Right cardiac atrium (tissue), 5 donors: ENCODE results near the gene FTL. TPM values are rescaled to one million over a fixed set of nuclear protein-coding genes. Genes with fewer than 3 reads are reported as not detected.
"Not testable (repeated sequence)": the region's sequence is repeated elsewhere in the genome, so short reads cannot be mapped to it uniquely, and the experiment has no call there.

Source experiments
- ATAC-seq, 2 donors: fragments of 200-7000 bp; cut with Tn5 transposase; one replicate each; pipeline versions ENCODE4 v1.8.0 to v1.9.1; 2020; ENCODE audit warnings: moderate library complexity in 2 of 2, mild to moderate bottlenecking in 1 of 2
- DNase-seq, 3 donors: peaks; one replicate each; pipeline ENCODE4 v3.0.0-alpha.2; 2020
- H3K27ac ChIP-seq: one replicate; pipeline ENCODE4 v1.5.1; 2013; ENCODE audit warnings: mild to moderate bottlenecking, low read length, control low read depth, moderate library complexity
- H3K27me3 ChIP-seq: one replicate; pipeline ENCODE4 v1.6.1; 2013; ENCODE audit not compliant: control insufficient read depth, insufficient read depth
- H3K4me1 ChIP-seq: one replicate; pipeline ENCODE4 v1.6.1; 2013; ENCODE audit warnings: low read length; ENCODE audit not compliant: control insufficient read depth, insufficient read depth
- H3K4me3 ChIP-seq: one replicate; pipeline ENCODE4 v1.5.1; 2013; ENCODE audit warnings: low read length, control low read depth
- H3K9me3 ChIP-seq: one replicate; pipeline ENCODE4 v1.6.1; 2013; ENCODE audit warnings: low read length; ENCODE audit not compliant: control insufficient read depth
- WGBS: extraction: QIAGEN DNeasy Blood & Tissue Kit; methylation state at CpG from one replicate; pipeline ENCODE4 v1.1.7; 2013; 5-methylcytosine and 5-hydroxymethylcytosine counted together
- intact Hi-C, 4 donors: fragments of 100-400 bp; cut with DNase I; formaldehyde crosslinking; loops; one replicate each; pipeline versions ENCODE4 v1.11.0 to v1.14.0; 2022 to 2023
- long read RNA-seq, 4 donors: library from polyadenylated mRNA; unstranded; transcript quantifications; one replicate each; pipeline ENCODE4 v2.0.0, GENCODE V29; 2020 to 2021
- polyA plus RNA-seq: library from polyadenylated mRNA; stranded (reverse); fragments of 200-250 nt; gene quantifications from one replicate; pipeline ENCODE4 v1.2.3, GENCODE V29; 2013
- total RNA-seq, 4 donors: library from RNA; stranded (reverse); fragmentation: NEBNext Ultra II Directional; extraction: Animal tissue kit (Norgen Biotek cat#: 25700); gene quantifications; one replicate each; pipeline ENCODE4 v1.2.1, GENCODE V29; 2021
- donor health status: healthy with polysubstance abuse.
- donor health status: DM: no; HTN: yes; CAD: no.
- donor health status: DM: no; HTN: no; CAD: no.
- donor health status: DM: no; HTN: yes; CAD: no; lungs with severe emphysema.
- donor health status: DM: yes; HTN: yes; CAD: no.

The FTL gene
- 1,000 to 10,000 TPM; 1,459 to 1,840 (median 1,541) TPM for total RNA-seq
- 1,675 TPM for polyA plus RNA-seq
- long read RNA-seq, donor 1, transcript FTL-201 (4 exons, 878 nt): major isoform, 1,370 of 1,395 reads
- long read RNA-seq, donor 1, partial matches to known transcripts: 19 of 1,395 reads
- long read RNA-seq, donor 1, other reads (novel, unspliced or antisense): 6 of 1,395 reads
- long read RNA-seq, donor 2, transcript FTL-201 (4 exons, 878 nt): major isoform, 1,067 of 1,100 reads
- long read RNA-seq, donor 2, partial matches to known transcripts: 29 of 1,100 reads
- long read RNA-seq, donor 2, other reads (novel, unspliced or antisense): 4 of 1,100 reads
- long read RNA-seq, donor 3, transcript FTL-201 (4 exons, 878 nt): major isoform, 713 of 740 reads
- long read RNA-seq, donor 3, partial matches to known transcripts: 12 of 740 reads
- long read RNA-seq, donor 3, other reads (novel, unspliced or antisense): 15 of 740 reads
- long read RNA-seq, donor 4, transcript FTL-201 (4 exons, 878 nt): major isoform, 967 of 983 reads
- long read RNA-seq, donor 4, partial matches to known transcripts: 14 of 983 reads
- long read RNA-seq, donor 4, other reads (novel, unspliced or antisense): 2 of 983 reads

DNA sequence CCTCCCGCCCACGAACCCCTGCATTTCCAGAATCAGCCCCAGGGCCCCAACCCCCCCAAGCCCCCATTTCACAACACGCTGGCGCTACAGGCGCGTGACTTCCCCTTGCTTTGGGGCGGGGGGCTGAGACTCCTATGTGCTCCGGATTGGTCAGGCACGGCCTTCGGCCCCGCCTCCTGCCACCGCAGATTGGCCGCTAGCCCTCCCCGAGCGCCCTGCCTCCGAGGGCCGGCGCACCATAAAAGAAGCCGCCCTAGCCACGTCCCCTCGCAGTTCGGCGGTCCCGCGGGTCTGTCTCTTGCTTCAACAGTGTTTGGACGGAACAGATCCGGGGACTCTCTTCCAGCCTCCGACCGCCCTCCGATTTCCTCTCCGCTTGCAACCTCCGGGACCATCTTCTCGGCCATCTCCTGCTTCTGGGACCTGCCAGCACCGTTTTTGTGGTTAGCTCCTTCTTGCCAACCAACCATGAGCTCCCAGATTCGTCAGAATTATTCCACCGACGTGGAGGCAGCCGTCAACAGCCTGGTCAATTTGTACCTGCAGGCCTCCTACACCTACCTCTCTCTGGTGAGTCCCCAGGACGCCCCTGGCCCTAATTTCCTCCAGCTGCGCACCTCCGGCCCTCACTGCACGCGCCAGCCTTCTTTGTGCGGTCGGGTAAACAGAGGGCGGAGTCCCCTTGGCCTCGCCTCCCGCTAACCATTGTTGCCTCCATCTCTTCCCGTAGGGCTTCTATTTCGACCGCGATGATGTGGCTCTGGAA, at the start of gene FTL:
Gene FTL (plus strand): TSS at position 270 of the 766 bp plus-strand sequence. CDS start 199 bp downstream, at position 469.
- ATAC-seq (peak; percentile 87 to 90), DNase-seq (peak; percentile 98 to 99 (median 99))
- peak within 1 kb of the TSS; percentile 69 for H3K4me3 ChIP-seq
- under 1% methylated on average over 52 of the region's 52 CpGs for WGBS
- H3K9me3 ChIP-seq: no peaks in the 10 kb centered on the region
- intact Hi-C loops: loop anchor here in 2 of 4 donors (5.0 to 10.0 kb wide), 3 partner anchors 60 to 173 kb away; partner anchors contain the start of genes NUCB1 (in 1 of the 2) and PPP1R15A (in 1 of the 2)
- H3K4me1 ChIP-seq: peaks cover 11% of the 10 kb centered on the region
- H3K27me3 ChIP-seq: no peaks in the 10 kb centered on the region
- peak within 1 kb of the TSS; percentile 86 for H3K27ac ChIP-seq

DNA sequence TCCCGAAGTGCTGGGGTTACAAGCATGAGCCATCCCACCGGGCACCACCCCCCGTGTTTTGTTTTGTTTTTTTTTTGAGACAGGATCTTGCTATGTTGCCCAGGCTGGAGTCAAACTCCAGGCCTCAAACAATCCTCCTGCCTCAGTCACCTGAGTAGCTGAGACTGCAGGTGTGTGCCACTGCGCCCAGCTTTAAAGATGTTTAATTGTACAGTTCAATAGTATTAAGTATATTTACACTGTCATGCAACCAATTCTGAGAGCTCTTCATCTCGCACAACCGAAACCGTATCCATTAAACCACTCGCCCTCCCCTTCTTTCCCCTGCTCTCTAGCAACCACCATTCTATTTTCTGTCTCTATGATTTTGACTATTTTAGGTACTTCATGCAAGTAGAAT, 49.4 kb upstream of the FTL start:
- H3K27ac ChIP-seq: no peak overlapping the region
- no peak overlapping the region for H3K4me3 ChIP-seq
- 86% methylated on average over 8 of the region's 8 CpGs for WGBS
- no peaks in the 10 kb centered on the region for H3K27me3 ChIP-seq
- H3K9me3 ChIP-seq: no peaks in the 10 kb centered on the region
- H3K4me1 ChIP-seq: no peaks in the 10 kb centered on the region
- ATAC-seq (no peak), DNase-seq (peak in 1 of 3 donors; percentile 4)
- intact Hi-C loops: no loop called here

DNA sequence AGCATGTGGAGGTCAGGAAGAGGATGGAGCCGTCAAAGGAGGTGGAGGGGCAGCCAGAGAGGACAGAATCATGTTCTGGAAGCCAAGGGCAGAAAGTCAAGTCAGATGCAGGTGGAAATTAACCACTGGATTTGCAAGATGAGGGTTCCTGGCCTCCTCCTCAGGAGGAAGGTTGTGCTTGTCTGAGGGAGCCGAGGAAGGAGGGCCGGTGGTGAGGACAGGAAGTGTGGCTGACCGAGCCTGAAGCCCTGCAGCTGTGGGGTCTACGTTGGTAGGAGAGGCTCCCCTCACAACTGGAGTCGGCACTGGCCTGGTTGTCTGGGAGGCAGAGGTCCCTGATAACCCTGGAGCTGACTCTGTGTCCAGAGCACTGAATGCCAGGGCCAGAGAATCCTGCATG, 47.0 kb upstream of the FTL start:
- no peak for ATAC-seq
- peak in 1 of 3 donors; percentile 16 for DNase-seq
- H3K4me1 ChIP-seq: no peaks in the 10 kb centered on the region
- H3K4me3 ChIP-seq: no peak overlapping the region
- WGBS: 67% methylated on average over 6 of the region's 6 CpGs
- no peaks in the 10 kb centered on the region for H3K9me3 ChIP-seq
- no peak overlapping the region for H3K27ac ChIP-seq
- no peaks in the 10 kb centered on the region for H3K27me3 ChIP-seq
- intact Hi-C loops: no loop called here

DNA sequence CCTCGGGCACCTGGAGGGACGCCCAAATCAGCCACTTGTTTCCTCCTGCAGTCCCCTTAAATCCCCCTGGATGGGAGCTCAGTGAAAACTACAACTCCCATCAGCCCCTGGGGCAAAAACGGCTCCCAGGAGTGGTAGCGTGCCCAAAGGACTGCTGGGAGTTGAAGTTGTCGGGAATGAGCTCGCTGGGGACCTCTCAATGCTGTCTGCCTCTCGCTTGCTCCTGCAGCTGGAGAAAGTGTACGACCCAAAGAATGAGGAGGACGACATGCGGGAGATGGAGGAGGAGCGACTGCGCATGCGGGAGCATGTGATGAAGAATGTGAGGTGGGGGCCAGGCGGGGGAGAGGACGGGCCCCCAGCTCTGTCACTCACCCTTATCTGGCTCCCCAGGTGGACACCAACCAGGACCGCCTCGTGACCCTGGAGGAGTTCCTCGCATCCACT, 46.3 kb upstream of the FTL start:
- no peak for ATAC-seq

DNA sequence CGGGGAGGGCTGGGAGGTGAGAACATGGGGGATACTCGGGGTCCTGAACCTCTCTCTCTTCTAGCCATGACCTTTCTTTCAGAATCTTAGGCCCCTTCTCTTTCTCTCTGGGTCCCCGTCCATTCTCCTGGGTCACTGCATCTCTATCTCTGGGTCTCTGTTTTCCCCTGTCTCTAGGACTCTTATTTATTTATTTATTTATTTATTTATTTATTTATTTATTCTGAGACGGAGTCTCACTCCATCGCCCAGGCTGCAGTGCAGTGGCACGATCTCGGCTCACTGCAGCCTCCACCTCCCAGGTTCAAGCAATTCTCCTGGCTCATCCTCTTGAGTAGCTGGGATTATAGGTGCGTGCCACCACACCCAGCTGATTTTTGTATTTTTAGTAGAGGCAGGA, 45.8 kb upstream of the FTL start:
- intact Hi-C loops, H3K9me3 ChIP-seq, ATAC-seq, H3K27ac ChIP-seq, H3K4me3 ChIP-seq, H3K4me1 ChIP-seq, H3K27me3 ChIP-seq: not testable (repeated sequence)
- DNase-seq: peak in 1 of 3 donors; percentile 6
- WGBS: 92% methylated on average over 8 of the region's 8 CpGs

More for the DNA sequence above, 46.3 kb upstream of the FTL start:
- peak in 1 of 3 donors; percentile 46 for DNase-seq
- intact Hi-C loops: no loop called here
- 83% methylated on average over 18 of the region's 18 CpGs for WGBS
- Histone ChIP-seq H3K9me3 (no peaks in the 10 kb centered on the region), H3K27me3 (no peaks in the 10 kb centered on the region), H3K4me3 (no peak overlapping the region), H3K27ac (no peak overlapping the region), H3K4me1 (no peaks in the 10 kb centered on the region)

DNA sequence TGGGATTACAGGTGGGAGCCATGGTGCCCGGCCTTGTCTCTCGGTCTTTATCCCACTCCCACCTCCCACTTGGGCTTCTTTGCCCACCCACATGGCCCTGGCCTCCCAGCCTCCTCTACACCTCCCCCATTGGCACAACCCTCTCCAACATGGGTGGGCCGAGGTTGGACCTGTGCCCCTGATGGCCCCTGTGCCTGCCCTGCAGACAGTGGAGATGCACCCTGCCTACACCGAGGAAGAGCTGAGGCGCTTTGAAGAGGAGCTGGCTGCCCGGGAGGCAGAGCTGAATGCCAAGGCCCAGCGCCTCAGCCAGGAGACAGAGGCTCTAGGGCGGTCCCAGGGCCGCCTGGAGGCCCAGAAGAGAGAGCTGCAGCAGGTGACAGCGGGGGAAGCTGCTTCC, 44.2 kb upstream of the FTL start:
- DNase-seq: peak in 1 of 3 donors; percentile 46
- Histone ChIP-seq H3K27ac (no peak overlapping the region), H3K4me1 (no peaks in the 10 kb centered on the region), H3K4me3 (no peak overlapping the region), H3K27me3 (no peaks in the 10 kb centered on the region), H3K9me3 (no peaks in the 10 kb centered on the region)
- peak; percentile 2 to 10 for ATAC-seq
- intact Hi-C loops: no loop called here
- 88% methylated on average over 10 of the region's 10 CpGs for WGBS

DNA sequence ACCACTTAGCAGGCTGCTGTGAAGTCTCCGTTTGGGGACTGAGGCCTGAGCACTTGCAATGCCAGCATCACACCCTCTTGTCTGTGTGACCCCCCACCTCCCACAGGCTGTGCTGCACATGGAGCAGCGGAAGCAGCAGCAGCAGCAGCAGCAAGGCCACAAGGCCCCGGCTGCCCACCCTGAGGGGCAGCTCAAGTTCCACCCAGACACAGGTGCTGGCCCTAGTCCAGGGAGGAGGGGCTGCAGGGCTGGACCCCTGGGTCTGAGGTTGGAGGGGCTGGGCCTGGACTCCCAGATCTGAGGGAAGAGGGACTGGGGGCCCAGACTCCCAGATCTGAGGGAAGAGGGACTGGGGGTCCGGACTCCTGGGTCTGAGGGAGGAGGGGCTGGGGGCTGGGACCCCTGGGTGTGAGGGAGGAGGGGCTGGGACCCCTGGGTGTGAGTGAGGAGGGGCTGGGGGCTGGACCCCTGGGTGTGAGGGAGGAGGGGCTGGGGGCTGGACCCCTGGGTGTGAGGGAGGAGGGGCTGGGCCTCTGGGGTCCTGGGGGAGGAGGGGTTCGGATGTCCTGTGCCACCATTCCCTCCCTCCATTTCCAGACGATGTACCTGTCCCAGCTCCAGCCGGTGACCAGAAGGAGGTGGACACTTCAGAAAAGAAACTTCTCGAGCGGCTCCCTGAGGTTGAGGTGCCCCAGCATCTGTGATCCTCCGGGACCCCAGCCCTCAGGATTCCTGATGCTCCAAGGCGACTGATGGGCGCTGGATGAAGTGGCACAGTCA, 43.2 kb upstream of the FTL start:
- WGBS: 92% methylated on average over 12 of the region's 12 CpGs
- H3K4me3 ChIP-seq: no peak overlapping the region
- intact Hi-C loops: no loop called here
- H3K27ac ChIP-seq: no peak overlapping the region
- peaks cover 1% of the 10 kb centered on the region for H3K4me1 ChIP-seq
- no peaks in the 10 kb centered on the region for H3K9me3 ChIP-seq
- DNase-seq (peak in 1 of 3 donors; percentile 54), ATAC-seq (no peak)
- H3K27me3 ChIP-seq: no peaks in the 10 kb centered on the region

DNA sequence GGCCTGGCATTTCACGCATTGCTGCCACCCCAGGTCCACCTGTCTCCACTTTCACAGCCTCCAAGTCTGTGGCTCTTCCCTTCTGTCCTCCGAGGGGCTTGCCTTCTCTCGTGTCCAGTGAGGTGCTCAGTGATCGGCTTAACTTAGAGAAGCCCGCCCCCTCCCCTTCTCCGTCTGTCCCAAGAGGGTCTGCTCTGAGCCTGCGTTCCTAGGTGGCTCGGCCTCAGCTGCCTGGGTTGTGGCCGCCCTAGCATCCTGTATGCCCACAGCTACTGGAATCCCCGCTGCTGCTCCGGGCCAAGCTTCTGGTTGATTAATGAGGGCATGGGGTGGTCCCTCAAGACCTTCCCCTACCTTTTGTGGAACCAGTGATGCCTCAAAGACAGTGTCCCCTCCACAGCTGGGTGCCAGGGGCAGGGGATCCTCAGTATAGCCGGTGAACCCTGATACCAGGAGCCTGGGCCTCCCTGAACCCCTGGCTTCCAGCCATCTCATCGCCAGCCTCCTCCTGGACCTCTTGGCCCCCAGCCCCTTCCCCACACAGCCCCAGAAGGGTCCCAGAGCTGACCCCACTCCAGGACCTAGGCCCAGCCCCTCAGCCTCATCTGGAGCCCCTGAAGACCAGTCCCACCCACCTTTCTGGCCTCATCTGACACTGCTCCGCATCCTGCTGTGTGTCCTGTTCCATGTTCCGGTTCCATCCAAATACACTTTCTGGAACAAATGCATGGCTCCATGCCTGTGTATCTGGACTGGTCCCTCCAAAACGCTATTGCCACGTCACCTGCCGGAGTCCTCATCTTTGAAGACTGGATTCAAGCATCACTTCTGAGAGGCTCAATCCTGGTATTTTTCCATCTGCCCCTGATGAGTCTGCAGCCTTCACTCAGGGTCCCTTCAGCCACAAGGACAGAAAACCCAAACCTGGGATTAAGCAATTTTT, 42.3 kb upstream of the FTL start:
- Histone ChIP-seq H3K9me3 (no peaks in the 10 kb centered on the region), H3K27ac (no peak overlapping the region), H3K4me3 (no peak overlapping the region), H3K4me1 (peaks cover 2% of the 10 kb centered on the region), H3K27me3 (no peaks in the 10 kb centered on the region)
- 81% methylated on average over 18 of the region's 18 CpGs for WGBS
- ATAC-seq (peak in 1 of 2 donors; percentile 4), DNase-seq (peak in 1 of 3 donors; percentile 52)
- intact Hi-C loops: no loop called here

DNA sequence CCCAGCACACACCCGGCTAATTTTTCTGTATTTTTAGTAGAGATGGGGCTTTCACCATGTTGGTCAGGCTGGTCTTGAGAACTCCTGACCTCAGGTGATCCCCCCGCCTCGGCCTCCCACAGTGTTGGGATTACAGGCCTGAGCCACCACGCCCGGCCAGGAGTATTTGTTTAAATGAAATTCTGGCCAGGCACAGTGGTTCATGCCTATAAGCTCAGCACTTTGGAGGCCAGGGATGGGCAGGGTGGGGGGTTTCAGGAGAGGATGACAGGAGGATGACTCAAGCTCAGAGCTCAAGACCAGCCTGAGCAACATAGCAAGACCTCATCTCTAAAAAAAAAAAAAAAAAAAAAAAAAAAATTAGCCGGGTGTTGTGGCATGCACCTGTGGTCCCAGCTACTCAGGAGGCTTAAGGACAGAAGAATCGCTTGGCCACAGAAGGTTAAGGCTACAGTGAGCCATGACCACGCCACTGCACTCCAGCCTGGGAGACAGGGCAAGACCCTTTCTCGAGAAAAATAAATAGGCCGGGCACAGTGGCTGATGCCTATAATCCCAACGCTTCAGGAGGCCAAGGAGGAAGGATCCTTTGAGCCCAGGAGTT, 39.8 kb upstream of the FTL start:
- WGBS: 86% methylated on average over 11 of the region's 11 CpGs
- ATAC-seq: no peak
- Histone ChIP-seq H3K27me3 (no peaks in the 10 kb centered on the region), H3K27ac (no peak overlapping the region), H3K9me3 (no peaks in the 10 kb centered on the region), H3K4me1 (peaks cover 2% of the 10 kb centered on the region), H3K4me3 (no peak overlapping the region)
- peak in 1 of 3 donors; percentile 33 for DNase-seq
- intact Hi-C loops: no loop called here
